Astrocyte (in vitro differentiated cells and primary cell): ENCODE data around the gene ACKR3.

Experiments used
- EZH2 ChIP-seq: IDR thresholded peaks from 2 replicates; pipeline ENCODE4 v1.6.1; 2012; ENCODE audit warnings: mild to moderate bottlenecking, low read length, inconsistent platforms; ENCODE audit not compliant: insufficient read depth
- TF ChIP-seq, protein P1 (sequence below): IDR thresholded peaks from 2 replicates; pipeline ENCODE4 v1.5.1; 2011; ENCODE audit warnings: low read depth, mild to moderate bottlenecking, inconsistent platforms, low read length, moderate library complexity; ENCODE audit not compliant: insufficient read depth

DNA sequence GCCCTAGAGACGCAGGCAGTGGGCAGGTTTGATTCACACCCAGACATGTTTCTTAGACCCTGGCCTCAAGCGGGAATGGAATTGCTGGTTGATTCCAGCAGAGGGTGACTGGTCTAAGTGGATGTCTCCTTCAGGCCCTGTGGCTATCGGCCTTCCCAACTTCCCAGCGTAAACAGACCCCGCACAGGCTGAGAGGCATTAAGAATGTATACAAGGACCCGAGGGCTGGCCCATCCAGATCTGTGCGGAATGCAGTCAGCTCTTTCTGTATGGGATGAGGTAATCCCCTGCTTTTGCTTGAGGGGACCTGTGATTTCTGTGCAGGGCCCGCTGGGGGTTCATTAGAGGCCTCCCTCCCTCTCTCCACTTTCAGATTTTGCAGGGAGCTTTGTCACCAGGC lies 6.5 kb downstream of the ACKR3 start:
- TF ChIP-seq, protein P1, sequence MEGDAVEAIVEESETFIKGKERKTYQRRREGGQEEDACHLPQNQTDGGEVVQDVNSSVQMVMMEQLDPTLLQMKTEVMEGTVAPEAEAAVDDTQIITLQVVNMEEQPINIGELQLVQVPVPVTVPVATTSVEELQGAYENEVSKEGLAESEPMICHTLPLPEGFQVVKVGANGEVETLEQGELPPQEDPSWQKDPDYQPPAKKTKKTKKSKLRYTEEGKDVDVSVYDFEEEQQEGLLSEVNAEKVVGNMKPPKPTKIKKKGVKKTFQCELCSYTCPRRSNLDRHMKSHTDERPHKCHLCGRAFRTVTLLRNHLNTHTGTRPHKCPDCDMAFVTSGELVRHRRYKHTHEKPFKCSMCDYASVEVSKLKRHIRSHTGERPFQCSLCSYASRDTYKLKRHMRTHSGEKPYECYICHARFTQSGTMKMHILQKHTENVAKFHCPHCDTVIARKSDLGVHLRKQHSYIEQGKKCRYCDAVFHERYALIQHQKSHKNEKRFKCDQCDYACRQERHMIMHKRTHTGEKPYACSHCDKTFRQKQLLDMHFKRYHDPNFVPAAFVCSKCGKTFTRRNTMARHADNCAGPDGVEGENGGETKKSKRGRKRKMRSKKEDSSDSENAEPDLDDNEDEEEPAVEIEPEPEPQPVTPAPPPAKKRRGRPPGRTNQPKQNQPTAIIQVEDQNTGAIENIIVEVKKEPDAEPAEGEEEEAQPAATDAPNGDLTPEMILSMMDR = no peak
- TF ChIP-seq EZH2 = no peak
